ENCODE results near the gene FBXO3. TPM values are rescaled to one million over a fixed set of nuclear protein-coding genes. Genes with fewer than 3 reads are reported as not detected.

The FBXO3 gene
- total RNA-seq, 1 donor from 2014 or later = 22.3 TPM

- intact Hi-C loops (cut with micrococcal nuclease) = no loop called here
- CTCF ChIA-PET = no interaction called here
- H3K9me3 Mint-ChIP-seq = no peaks in the 10 kb centered on the region
- POLR2A ChIA-PET = no interaction called here
- H3K36me3 Mint-ChIP-seq (ENCODE audit: low read depth) = no peaks in the 10 kb centered on the region
- no peak overlapping the region for H3K4me3 Mint-ChIP-seq
- no peak for DNase-seq
- ATAC-seq (ENCODE audit: low read depth) = no peak
- TF ChIP-seq CTCF (IDR thresholded peaks at IDR 0.05) = no peak
- H3K4me1 Mint-ChIP-seq = no peaks in the 10 kb centered on the region
- no peak overlapping the region for H3K27ac Mint-ChIP-seq
- peaks cover 21% of the 10 kb centered on the region for H3K27me3 Mint-ChIP-seq
These were observed 12.8 kb upstream of the FBXO3 start for GRCh38 chr11:33787076-33787475.

GRCh38 chr11:33785609-33786008, 11.3 kb upstream of the FBXO3 start:
- POLR2A ChIA-PET = no interaction called here
- ATAC-seq (ENCODE audit: low read depth) (no peak), DNase-seq (no peak)
- Mint-ChIP-seq H3K9me3 (no peaks in the 10 kb centered on the region), H3K27ac (no peak overlapping the region), H3K27me3 (peaks cover 22% of the 10 kb centered on the region), H3K4me3 (no peak overlapping the region), H3K4me1 (no peaks in the 10 kb centered on the region), H3K36me3 (ENCODE audit: low read depth) (no peaks in the 10 kb centered on the region)
- CTCF ChIA-PET = no interaction called here
- no peak for TF ChIP-seq CTCF (IDR thresholded peaks at IDR 0.05)
- intact Hi-C loops (cut with micrococcal nuclease) = no loop called here

GRCh38 chr11:33779849-33780528, 5.7 kb upstream of the FBXO3 start:
- Mint-ChIP-seq H3K9me3 (no peaks in the 10 kb centered on the region), H3K27ac (no peak overlapping the region), H3K4me1 (peaks cover 11% of the 10 kb centered on the region), H3K27me3 (peaks cover 35% of the 10 kb centered on the region), H3K36me3 (ENCODE audit: low read depth) (no peaks in the 10 kb centered on the region), H3K4me3 (no peak overlapping the region)
- intact Hi-C loops (cut with micrococcal nuclease) = loop anchor here (10.0 kb wide), 1 partner anchor 455 kb away; no protein-coding TSS in a partner anchor
- CTCF ChIA-PET = no interaction called here
- DNase-seq (no peak), ATAC-seq (ENCODE audit: low read depth) (no peak)
- TF ChIP-seq CTCF (IDR thresholded peaks at IDR 0.05) = no peak
- POLR2A ChIA-PET = interaction anchor here (0.7 kb wide), 1 partner anchor 39 kb away, joined by 3 read pairs; no protein-coding TSS in a partner anchor

- CTCF ChIA-PET = no interaction called here
- intact Hi-C loops (cut with micrococcal nuclease) = loop anchor here (10.0 kb wide), 1 partner anchor 456 kb away; no protein-coding TSS in a partner anchor
- Mint-ChIP-seq H3K4me1 (peaks cover 17% of the 10 kb centered on the region), H3K36me3 (ENCODE audit: low read depth) (peaks cover 6% of the 10 kb centered on the region), H3K4me3 (no peak overlapping the region), H3K9me3 (no peaks in the 10 kb centered on the region), H3K27me3 (peaks cover 33% of the 10 kb centered on the region), H3K27ac (no peak overlapping the region)
- no peak for TF ChIP-seq CTCF (IDR thresholded peaks at IDR 0.05)
- no peak for DNase-seq
- POLR2A ChIA-PET = no interaction called here
- no peak for ATAC-seq (ENCODE audit: low read depth)
These were observed 4.4 kb upstream of the FBXO3 start for GRCh38 chr11:33778675-33779074.

- H3K36me3 Mint-ChIP-seq (ENCODE audit: low read depth) = peaks cover 9% of the 10 kb centered on the region
- TF ChIP-seq CTCF (IDR thresholded peaks at IDR 0.05) = no peak
- peaks cover 24% of the 10 kb centered on the region for H3K4me1 Mint-ChIP-seq
- ATAC-seq (ENCODE audit: low read depth) (no peak), DNase-seq (no peak)
- intact Hi-C loops (cut with micrococcal nuclease) = loop anchor here (10.0 kb wide), 1 partner anchor 457 kb away; no protein-coding TSS in a partner anchor
- POLR2A ChIA-PET = no interaction called here
- H3K27me3 Mint-ChIP-seq = peaks cover 33% of the 10 kb centered on the region
- no peaks in the 10 kb centered on the region for H3K9me3 Mint-ChIP-seq
- no peak overlapping the region for H3K27ac Mint-ChIP-seq
- CTCF ChIA-PET = no interaction called here
- no peak overlapping the region for H3K4me3 Mint-ChIP-seq
These were observed 3.6 kb upstream of the FBXO3 start for GRCh38 chr11:33777906-33778305.

All from activated B cell treated with CpG ODN at 0.5 μM for 24 hours (primary cell).